NCI-H2107 treated with DMSO at 0.1 percent for 48 hours (cell line): ENCODE data around the gene TMEM61.
"Not testable (repeated sequence)": the region's sequence is repeated elsewhere in the genome, so short reads cannot be mapped to it uniquely, and the experiment has no call there.

Source experiments
- DNase-seq: peaks from one replicate; lab custom pipeline; 2025; ENCODE audit not compliant: unreplicated experiment; lab: John Stamatoyannopoulos, UW

TMEM61 gene

DNA sequence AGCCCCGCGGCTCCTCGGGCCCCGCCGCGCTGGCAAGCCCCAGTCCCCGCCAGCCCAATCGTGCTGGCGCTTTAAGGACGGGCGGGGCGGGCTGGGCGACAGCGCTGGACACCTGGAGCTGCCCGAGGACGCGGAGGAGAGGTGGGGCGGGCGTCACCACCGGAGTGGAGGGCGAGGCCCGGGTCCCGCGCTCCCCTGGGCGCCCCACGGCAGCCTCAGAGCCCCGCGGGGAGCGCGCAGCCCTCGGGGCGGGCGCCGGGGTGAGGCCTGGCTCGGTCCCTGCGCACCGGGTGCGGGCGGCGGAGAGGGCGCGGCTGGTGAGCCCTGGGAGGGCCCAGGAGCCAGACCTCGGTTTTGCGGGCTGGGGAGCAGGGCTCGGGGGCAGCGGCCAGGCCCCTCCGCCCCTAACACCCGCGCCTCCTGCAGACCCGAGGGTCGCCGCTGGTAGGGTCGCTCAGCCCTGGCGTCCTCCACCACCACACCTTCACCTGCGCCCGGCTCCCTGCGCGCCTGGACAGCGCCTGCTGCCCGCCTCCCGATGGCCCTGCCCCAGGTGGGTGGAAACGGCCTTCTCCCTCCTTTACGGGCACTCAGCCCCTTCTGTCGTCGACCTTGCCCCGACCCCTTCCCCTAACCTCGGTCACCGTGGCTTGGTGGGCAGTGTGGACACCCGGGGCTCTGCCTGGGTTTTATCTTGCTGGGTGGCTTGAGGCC lies at the start of gene TMEM61:
TSS of gene TMEM61 (plus strand) at position 101 of the 714 bp plus-strand sequence. CDS start at position 539, 438 bp downstream.
- no peak for DNase-seq

DNA sequence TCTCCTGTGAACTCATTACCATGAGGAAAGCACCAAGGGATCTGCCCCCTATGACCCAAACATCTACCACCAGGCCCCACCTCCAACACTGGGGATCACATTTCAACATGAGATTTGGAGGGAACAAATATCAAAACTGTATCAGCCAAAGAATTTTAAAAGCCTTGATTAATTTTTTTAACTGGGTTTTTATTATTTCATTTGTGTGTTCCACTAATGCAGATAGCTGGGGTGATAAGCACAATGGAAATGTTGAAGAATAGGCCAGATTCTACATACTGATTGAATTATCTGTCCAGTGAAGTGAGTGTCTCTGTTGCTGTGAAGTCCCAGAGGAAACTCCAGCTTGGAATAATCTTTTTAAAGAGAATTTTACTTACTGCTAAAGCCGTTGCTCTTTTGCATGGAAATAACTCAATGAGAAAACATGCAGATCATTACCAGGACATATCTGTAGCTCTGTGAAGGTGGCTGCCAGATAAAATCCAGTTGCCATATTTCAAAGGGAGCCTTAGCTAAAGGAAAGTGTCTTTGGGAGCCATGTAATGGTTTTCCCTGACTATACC lies 49.1 kb upstream of the TMEM61 start:
- DNase-seq = no peak

DNA sequence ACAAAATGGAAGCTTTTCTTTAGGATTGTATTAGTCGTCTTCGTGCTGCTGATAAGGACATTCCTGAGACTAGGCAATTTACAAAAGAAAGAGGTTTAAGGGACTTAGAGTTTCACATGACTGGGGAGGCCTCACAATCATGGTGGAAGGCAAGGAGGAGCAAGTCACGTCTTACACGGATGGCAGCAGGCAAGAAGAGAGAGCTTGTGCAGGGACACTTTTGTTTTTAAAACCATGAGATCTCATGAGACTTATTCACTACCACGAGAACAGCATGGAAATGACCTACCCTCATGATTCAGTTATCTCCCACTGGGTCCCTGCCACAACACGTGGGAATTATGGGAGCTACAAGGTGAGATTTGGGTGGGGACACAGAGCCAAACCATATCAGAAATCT lies 46.3 kb upstream of the TMEM61 start:
- DNase-seq = not testable (repeated sequence)

DNA sequence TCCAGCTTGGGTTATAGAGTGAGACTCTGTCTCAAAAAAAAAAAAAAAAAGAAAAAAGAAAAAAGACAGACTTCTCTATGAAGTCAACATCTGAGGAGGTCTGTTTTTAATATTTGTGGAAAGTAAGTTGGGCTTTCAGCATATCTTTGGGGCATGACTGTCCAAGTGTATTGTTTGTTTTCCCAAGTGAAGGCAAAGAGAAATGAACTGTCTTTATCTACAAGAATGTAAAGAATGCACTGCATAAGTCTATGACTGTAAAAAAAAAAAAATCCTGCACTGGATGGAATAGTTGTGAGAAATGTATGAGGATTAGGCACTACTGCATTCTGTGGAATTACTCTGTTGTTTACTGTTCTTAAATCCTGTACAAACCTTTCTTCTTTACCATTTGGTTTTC lies 45.6 kb upstream of the TMEM61 start:
- DNase-seq = no peak

DNA sequence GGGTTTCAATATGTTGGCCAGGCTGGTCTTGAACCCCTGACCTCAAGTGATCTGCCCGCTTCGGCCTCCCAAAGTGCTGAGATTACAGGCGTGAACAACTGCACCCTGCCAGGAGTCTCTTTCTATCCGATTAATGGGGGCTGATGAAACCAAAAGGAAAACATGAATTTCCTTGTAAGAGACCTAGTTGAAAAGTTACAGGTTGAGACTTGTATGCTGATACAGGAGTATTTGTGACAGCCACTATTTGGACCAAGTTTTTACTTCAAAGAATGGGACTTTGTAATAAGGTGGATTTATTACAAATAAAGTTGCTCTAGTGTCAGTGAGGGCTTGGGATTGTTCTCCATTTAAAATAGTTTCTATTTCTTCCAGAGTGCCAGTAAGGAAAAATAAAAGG lies 43.6 kb upstream of the TMEM61 start:
- no peak for DNase-seq

GRCh38 chr1:54937469-54937868 lies 43.0 kb upstream of the TMEM61 start:
- DNase-seq = no peak

GRCh38 chr1:54938955-54939354 lies 41.5 kb upstream of the TMEM61 start:
- not testable (repeated sequence) for DNase-seq

DNA sequence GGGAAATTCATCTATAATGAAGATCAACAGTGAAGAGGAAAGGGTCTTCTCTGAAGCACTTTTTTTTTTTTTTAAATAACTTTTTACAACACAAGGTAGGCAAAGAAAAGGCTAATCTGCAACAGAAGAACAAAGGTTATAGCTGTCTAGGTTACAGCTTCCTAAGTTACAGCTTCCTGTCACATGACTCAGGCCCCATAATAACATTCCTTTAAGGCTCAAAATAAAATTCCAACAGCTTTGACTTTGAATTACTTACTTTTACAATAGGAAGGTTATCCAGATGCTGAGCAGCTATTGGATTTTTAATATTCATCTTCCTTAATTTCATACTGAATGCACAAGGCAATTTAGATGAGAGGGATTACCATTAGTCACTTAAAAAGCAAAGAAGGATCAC lies 40.4 kb upstream of the TMEM61 start:
- DNase-seq = no peak

DNA sequence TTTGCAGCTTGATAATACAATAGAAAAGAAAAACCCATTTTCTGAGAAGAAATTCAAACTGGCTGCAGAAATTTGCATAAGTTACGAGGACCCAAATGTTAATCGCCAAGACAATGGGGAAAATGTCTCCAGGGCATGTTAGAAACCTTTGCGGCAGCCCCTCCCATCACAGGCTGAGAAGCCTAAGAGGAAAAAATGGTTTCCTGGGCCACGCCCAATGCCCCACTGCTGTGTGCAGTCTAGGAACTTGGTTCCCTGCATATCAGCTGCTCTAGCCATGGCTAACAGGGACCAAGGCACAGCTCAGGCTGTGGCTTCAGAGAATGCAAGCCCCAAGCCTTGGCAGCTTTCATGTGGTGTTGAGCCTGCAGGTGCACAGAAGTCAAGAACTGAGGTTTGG lies 37.5 kb upstream of the TMEM61 start:
- no peak for DNase-seq

- peak; percentile 70 for DNase-seq
Observed at GRCh38 chr1:54944610-54945392, 35.6 kb upstream of the TMEM61 start.

- DNase-seq = no peak
Observed at GRCh38 chr1:54945393-54945936, 35.0 kb upstream of the TMEM61 start.

GRCh38 chr1:54947540-54947939 lies 32.9 kb upstream of the TMEM61 start:
- no peak for DNase-seq

- no peak for DNase-seq
Observed at GRCh38 chr1:54949053-54949452, 31.4 kb upstream of the TMEM61 start.

DNA sequence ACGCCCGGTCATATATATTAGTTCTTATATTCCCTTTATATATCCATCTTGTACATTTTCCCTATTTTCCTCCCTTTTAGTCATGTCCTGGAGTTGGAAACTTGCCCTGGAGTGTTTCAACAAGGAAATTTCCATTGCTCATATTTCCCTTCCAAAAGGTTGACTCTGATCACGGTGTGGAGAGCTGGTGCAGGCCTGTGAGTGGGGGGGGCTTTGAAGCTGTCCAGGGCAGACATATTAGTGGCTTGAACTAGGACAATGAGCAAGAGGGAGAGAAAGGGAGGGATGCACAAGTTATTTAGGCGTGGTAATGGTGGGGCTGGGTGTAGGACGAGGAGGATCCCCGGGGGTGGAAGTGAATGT lies 30.4 kb upstream of the TMEM61 start:
- no peak for DNase-seq

- peak; percentile 80 for DNase-seq
Observed at GRCh38 chr1:54950369-54951163, 29.9 kb upstream of the TMEM61 start.

DNA sequence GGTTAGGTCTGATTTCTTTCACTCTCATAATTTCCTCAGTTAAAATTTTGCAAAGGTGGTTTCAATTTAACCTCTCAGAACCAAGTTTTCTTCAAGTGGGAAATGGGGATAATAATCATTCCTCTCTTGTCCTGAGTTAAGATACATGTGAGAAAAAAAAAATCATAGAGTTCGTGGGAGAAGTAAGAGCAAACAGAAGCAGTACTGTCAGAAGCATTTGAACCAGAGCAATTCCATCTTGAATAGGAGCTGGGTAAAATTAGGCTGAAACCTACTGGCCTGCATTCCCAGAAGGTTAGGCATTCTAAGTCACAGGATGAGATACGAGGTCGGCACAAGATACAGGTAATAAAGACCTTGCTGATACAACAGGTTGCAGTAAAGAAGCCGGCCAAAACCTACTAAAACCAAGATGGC lies 28.6 kb upstream of the TMEM61 start:
- DNase-seq = no peak

- DNase-seq = no peak
Observed at GRCh38 chr1:54952950-54953718, 27.3 kb upstream of the TMEM61 start.

- DNase-seq = no peak
Observed at GRCh38 chr1:54953846-54954245, 26.6 kb upstream of the TMEM61 start.

DNA sequence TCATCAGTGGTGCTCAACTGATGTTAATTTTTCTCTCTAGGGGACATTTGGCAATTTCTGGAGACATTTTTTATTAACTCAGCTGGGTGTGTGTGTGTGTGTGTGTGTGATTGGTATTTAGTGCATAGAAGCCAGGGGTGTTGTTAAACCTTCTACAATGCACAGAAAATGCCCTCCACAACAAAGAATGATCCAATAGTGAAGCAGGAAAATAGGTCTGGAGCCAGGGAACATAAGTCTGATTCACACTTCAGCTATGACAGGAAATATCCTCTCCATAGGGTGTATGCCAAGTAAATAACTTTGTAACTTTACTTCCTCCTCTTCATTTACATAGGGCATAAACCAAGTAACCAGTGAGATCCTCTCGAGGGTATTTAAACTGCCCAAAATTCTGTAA lies 25.1 kb upstream of the TMEM61 start:
- DNase-seq = no peak

DNA sequence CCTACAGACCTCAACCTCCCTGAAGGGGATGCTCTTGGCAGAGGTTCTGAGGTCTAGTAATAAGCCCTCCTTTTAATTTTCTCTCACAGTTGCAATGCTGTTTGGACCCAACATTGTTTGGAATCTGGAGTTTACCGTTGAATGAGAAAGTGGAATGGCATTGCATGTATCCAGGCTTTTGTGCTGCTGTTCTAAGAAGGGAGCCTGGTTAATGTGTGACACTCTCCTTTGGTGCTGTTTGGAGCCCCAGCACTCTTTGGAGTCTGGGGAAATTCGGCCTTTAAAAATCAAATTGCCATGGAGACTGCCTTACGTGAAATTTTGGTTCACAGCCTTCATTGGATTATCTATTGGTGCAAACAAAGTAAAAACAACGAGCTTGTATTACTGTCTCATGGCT lies 23.7 kb upstream of the TMEM61 start:
- DNase-seq = no peak
